Nephron progenitor cell (in vitro differentiated cells): ENCODE data around the gene PPP1R26.
A peak's percentile ranks its signal among the peaks of the same experiment; 100 is the strongest.

Experiments used
- DNase-seq: peaks from one replicate; pipeline ENCODE4 v3.0.0; 2021
- H3K27ac Mint-ChIP-seq: 2 replicates; pipeline ENCODE4 v1.8.0; 2021; ENCODE audit warnings: mild to moderate bottlenecking, moderate library complexity, mixed read lengths
- H3K27me3 Mint-ChIP-seq: 2 replicates; pipeline ENCODE4 v1.8.0; 2021; ENCODE audit warnings: mild to moderate bottlenecking, low read depth, mixed read lengths; ENCODE audit not compliant: poor library complexity
- H3K36me3 Mint-ChIP-seq: 2 replicates; pipeline ENCODE4 v1.8.0; 2021; ENCODE audit warnings: low read depth, mixed read lengths
- H3K4me1 Mint-ChIP-seq: 2 replicates; pipeline ENCODE4 v1.8.0; 2021; ENCODE audit warnings: mixed read lengths
- H3K4me3 Mint-ChIP-seq: 2 replicates; pipeline ENCODE4 v1.8.0; 2021; ENCODE audit warnings: mild to moderate bottlenecking, moderate library complexity, mixed read lengths
- H3K9me3 Mint-ChIP-seq: 2 replicates; pipeline ENCODE4 v1.8.0; 2021; ENCODE audit warnings: mild to moderate bottlenecking, moderate library complexity, mixed read lengths
- TF ChIP-seq, protein P1 (sequence below): fragments of 200-600 bp; sonication (generic); IDR thresholded peaks from 2 replicates; pipeline ENCODE4 v1.5.0; 2021; ENCODE audit warnings: antibody characterized with exemption

PPP1R26 gene

DNA sequence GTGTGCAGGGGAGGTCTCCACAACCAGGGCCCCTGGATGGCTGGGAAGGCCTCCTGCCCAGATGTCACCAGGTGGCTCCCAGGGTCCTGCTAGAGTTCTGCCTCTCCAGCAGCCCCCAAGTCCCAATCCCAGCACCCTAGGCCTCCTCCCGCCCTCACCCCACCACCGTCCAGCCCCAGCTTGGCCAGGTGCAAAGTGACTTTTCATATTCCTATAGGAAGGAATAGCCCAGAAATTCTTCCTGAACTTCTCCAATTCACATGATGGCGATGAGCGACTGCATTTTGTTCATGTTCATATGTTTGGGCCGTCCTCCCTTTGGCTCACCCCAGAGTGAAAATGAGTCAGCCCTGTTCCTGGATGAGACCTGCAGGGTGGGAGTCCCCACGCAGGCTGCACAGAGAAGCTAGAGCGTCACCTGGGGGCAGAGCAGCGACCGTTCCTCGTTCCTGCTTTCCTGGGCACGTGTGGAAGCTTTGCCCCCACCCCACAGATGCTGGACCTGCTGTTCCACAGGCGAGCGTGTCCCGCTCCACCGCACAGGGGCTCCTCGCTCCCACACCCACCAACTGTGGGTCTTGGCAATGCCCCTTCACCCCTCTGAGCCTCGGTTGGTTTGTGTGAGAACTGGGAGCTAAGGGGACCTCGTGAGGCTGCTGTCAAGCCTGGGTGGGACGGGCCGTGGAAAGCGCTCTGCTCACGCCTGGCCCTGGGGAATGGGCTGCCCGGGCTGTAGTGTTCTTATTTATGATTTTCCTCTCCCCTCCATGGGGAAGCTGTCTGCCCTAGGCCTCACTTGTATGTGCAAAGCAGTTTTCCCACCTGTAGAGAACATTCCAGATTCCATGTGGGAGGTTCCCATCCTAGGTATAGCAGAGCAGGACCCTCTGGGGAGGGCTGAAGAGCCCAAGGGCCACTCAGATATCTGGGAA, 27.8 kb downstream of the PPP1R26 start:
- Mint-ChIP-seq H3K27ac (no peak overlapping the region), H3K27me3 (peaks cover 3% of the 10 kb centered on the region), H3K4me3 (no peak overlapping the region), H3K36me3 (peaks cover 32% of the 10 kb centered on the region), H3K9me3 (peaks cover 29% of the 10 kb centered on the region), H3K4me1 (peaks cover 45% of the 10 kb centered on the region)
- TF ChIP-seq, protein P1, sequence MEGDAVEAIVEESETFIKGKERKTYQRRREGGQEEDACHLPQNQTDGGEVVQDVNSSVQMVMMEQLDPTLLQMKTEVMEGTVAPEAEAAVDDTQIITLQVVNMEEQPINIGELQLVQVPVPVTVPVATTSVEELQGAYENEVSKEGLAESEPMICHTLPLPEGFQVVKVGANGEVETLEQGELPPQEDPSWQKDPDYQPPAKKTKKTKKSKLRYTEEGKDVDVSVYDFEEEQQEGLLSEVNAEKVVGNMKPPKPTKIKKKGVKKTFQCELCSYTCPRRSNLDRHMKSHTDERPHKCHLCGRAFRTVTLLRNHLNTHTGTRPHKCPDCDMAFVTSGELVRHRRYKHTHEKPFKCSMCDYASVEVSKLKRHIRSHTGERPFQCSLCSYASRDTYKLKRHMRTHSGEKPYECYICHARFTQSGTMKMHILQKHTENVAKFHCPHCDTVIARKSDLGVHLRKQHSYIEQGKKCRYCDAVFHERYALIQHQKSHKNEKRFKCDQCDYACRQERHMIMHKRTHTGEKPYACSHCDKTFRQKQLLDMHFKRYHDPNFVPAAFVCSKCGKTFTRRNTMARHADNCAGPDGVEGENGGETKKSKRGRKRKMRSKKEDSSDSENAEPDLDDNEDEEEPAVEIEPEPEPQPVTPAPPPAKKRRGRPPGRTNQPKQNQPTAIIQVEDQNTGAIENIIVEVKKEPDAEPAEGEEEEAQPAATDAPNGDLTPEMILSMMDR, result no peak
- no peak for DNase-seq

DNA sequence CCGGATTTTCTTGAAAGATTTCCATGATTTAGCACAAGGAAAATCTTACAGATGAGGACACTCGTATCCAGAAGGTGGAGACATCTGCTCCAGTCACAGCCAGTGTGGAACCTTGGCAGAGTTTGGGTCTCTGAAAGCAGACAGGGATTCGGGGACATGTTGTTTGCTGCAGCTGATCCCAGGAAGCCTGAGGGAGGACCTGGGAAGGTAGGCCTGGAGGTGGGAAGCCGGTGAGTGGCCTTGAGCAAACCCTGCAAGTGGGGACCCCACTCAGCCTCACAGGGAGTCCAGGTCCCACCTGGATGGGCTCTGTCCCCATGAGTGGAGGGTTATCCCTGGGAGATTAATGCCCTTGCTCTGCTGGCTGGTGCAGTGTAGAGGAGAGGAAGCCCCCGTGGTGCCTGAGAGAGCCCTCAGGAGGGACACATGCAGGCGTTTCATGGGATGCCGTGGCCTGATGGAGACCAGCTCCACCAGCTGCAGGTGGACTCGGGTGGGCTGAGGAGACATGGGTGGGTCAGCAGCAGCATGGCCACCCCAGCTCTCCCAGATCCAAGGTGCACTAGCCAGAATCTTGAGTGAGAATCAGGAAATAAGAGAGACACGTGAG, 28.7 kb downstream of the PPP1R26 start:
- TF ChIP-seq, protein P1, result no peak
- no peak for DNase-seq
- Mint-ChIP-seq H3K9me3 (peaks cover 29% of the 10 kb centered on the region), H3K4me3 (no peak overlapping the region), H3K36me3 (peaks cover 23% of the 10 kb centered on the region), H3K27me3 (peaks cover 7% of the 10 kb centered on the region), H3K4me1 (peaks cover 44% of the 10 kb centered on the region), H3K27ac (no peak overlapping the region)

DNA sequence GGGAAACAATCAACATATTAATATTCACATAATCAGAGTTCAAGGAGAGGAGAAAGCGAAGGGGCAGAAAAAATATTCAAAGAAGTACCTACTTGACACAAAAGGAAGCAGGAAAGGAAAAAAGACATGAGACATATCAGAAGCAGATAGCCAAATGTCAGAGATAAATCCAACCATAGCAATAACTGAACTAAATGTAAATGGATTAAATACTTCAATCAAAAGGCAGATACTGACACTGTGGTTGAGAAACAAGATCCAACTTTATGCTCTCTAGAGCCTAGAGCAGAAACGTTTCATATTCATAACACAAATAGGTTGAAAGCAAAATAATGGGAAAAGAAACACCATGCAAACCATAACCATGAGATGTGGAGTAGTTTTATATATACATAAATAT, 29.9 kb downstream of the PPP1R26 start:
- peaks cover 41% of the 10 kb centered on the region for H3K4me1 Mint-ChIP-seq
- peaks cover 10% of the 10 kb centered on the region for H3K27me3 Mint-ChIP-seq
- H3K4me3 Mint-ChIP-seq, result no peak overlapping the region
- DNase-seq, result no peak
- H3K36me3 Mint-ChIP-seq, result peaks cover 15% of the 10 kb centered on the region
- H3K9me3 Mint-ChIP-seq, result peaks cover 29% of the 10 kb centered on the region
- no peak overlapping the region for H3K27ac Mint-ChIP-seq
- TF ChIP-seq, protein P1, result no peak

DNA sequence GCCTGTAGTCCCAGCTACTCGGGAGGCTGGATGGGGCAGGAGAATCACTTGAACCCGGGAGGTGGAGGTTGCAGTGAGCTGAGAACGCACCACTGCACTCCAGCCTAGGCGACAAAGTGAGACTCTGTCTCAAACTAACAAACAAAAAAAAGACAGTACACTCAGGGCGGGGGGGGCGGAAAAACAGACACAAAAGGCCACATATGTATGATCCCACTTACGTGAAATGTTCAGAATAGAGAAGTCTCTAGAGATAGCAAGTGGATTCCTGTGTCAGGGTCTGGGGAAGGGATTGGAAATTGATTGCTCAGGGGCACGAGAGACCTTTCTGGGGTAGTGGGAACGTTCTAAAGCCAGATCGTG, 32.6 kb downstream of the PPP1R26 start:
- H3K27me3 Mint-ChIP-seq, result peaks cover 14% of the 10 kb centered on the region
- H3K27ac Mint-ChIP-seq, result no peak overlapping the region
- H3K4me3 Mint-ChIP-seq, result no peak overlapping the region
- H3K4me1 Mint-ChIP-seq, result peaks cover 34% of the 10 kb centered on the region
- peaks cover 15% of the 10 kb centered on the region for H3K36me3 Mint-ChIP-seq
- peaks cover 29% of the 10 kb centered on the region for H3K9me3 Mint-ChIP-seq
- TF ChIP-seq, protein P1, result no peak
- DNase-seq, result no peak

DNA sequence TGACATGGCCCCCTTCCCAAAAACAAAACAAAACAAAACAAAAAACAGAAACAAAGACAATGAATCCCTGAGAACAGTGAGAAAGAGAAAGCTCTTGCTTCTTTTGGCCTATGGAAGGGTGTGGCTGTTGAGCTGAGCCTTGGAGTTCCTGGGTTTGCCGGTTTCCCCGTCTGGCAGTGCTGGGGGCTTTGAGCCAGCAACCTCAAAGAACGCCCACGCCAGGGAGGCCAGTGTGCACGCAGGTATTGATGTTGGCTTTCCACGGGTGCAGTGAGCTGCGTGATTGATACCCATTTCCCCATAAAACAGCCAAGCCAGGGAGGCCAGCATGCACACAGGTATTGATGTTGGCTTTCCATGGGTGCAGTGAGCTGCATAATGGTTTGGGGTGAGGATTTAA, 33.3 kb downstream of the PPP1R26 start:
- TF ChIP-seq, protein P1, result no peak
- DNase-seq, result no peak
- H3K27me3 Mint-ChIP-seq, result peaks cover 14% of the 10 kb centered on the region
- peaks cover 37% of the 10 kb centered on the region for H3K4me1 Mint-ChIP-seq
- H3K9me3 Mint-ChIP-seq, result peaks cover 27% of the 10 kb centered on the region
- peaks cover 14% of the 10 kb centered on the region for H3K36me3 Mint-ChIP-seq
- no peak overlapping the region for H3K4me3 Mint-ChIP-seq
- H3K27ac Mint-ChIP-seq, result peak overlapping the region; percentile 77
